GM12878 (cell line): ENCODE results near the gene HAUS1. TPM values are rescaled to one million over a fixed set of nuclear protein-coding genes. Genes with fewer than 3 reads are reported as not detected.

Experiments
- BCL11A ChIP-seq: IDR thresholded peaks from 2 replicates; pipeline ENCODE4 v1.6.1; 2011; ENCODE audit warnings: low read depth, low read length
- CBX3 ChIP-seq: fragments of 200-600 bp; sonication (generic); IDR thresholded peaks from 2 replicates; pipeline ENCODE4 v1.6.1; 2016; ENCODE audit warnings: low read depth, borderline replicate concordance
- CREM ChIP-seq: IDR thresholded peaks from 2 replicates; pipeline ENCODE4 v1.6.1; 2014; ENCODE audit warnings: antibody characterized with exemption, low read depth
- DPF2 ChIP-seq: fragments of 450-650 bp; IDR thresholded peaks from 2 replicates; pipeline ENCODE4 v1.6.1; 2017; ENCODE audit warnings: mild to moderate bottlenecking
- EGR1 ChIP-seq, 2 experiments: IDR thresholded peaks; 1 replicate in 1 of 2; 2 replicates in 1 of 2; pipeline ENCODE4 v1.6.1; 2011 to 2012; ENCODE audit warnings: low read depth in 2 of 2, low read length in 2 of 2, borderline replicate concordance in 1 of 2, mild to moderate bottlenecking in 1 of 2, moderate library complexity in 1 of 2
- EZH2 ChIP-seq: IDR thresholded peaks from 2 replicates; pipeline ENCODE4 v1.6.1; 2012; ENCODE audit warnings: low read depth, mild to moderate bottlenecking, control low read depth, inconsistent platforms, low read length, borderline replicate concordance; ENCODE audit not compliant: control insufficient read depth
- HDAC2 ChIP-seq: fragments of 200-600 bp; sonication (generic); IDR thresholded peaks from 2 replicates; pipeline ENCODE4 v1.6.1; 2017
- HDAC6 ChIP-seq: fragments of 200-600 bp; sonication (generic); IDR thresholded peaks from one replicate; pipeline ENCODE4 v1.8.0; 2017; ENCODE audit warnings: antibody characterized with exemption; ENCODE audit not compliant: unreplicated experiment
- IKZF1 ChIP-seq: fragments of 450-650 bp; conservative IDR thresholded peaks from 2 replicates; pipeline ENCODE4 v1.6.1; 2017; ENCODE audit warnings: antibody characterized with exemption, mild to moderate bottlenecking
- IRF4 ChIP-seq: IDR thresholded peaks from 2 replicates; pipeline ENCODE4 v1.6.1; 2011; ENCODE audit warnings: low read depth, low read length
- KAT2A ChIP-seq: conservative IDR thresholded peaks from 2 replicates; pipeline ENCODE4 v1.6.1; 2011; ENCODE audit warnings: low read depth, low read length; ENCODE audit not compliant: control insufficient read depth
- MEF2A ChIP-seq: IDR thresholded peaks from 2 replicates; pipeline ENCODE4 v1.6.1; 2011; ENCODE audit warnings: low read depth, mild to moderate bottlenecking, low read length, moderate library complexity; ENCODE audit not compliant: insufficient read depth
- MEF2B ChIP-seq: fragments of 450-650 bp; IDR thresholded peaks from 2 replicates; pipeline ENCODE4 v1.6.1; 2018; ENCODE audit warnings: mild to moderate bottlenecking, moderate library complexity; ENCODE audit not compliant: partially characterized antibody, poor library complexity, severe bottlenecking
- MXI1 ChIP-seq: fragments of 150-350 bp; IDR thresholded peaks from 2 replicates; pipeline ENCODE4 v1.6.1; 2011; ENCODE audit warnings: low read depth, mild to moderate bottlenecking, inconsistent platforms, low read length, improper control_type of control experiment
- NR2F1 ChIP-seq: fragments of 450-650 bp; conservative IDR thresholded peaks from 2 replicates; pipeline ENCODE4 v1.6.1; 2017; ENCODE audit warnings: mild to moderate bottlenecking
- RAD51 ChIP-seq: fragments of 450-650 bp; IDR thresholded peaks from 2 replicates; pipeline ENCODE4 v1.6.1; 2016; ENCODE audit warnings: moderate library complexity, mild to moderate bottlenecking, inconsistent platforms
- RB1 ChIP-seq: fragments of 450-650 bp; formaldehyde crosslinking; IDR thresholded peaks from 2 replicates; pipeline ENCODE4 v1.6.1; 2017; ENCODE audit warnings: mild to moderate bottlenecking, borderline replicate concordance
- RELA ChIP-seq: fragments of 450-650 bp; IDR thresholded peaks from 2 replicates; pipeline ENCODE4 v1.8.0; 2014; ENCODE audit warnings: borderline replicate concordance; ENCODE audit not compliant: partially characterized antibody
- REST ChIP-seq: IDR thresholded peaks from 2 replicates; pipeline ENCODE4 v1.6.1; 2012; ENCODE audit warnings: mild to moderate bottlenecking, low read depth, low read length
- SRF ChIP-seq, 2 experiments: IDR thresholded peaks; 2 replicates each; pipeline ENCODE4 v1.6.1; 2011; ENCODE audit warnings: low read depth in 2 of 2, low read length in 2 of 2, mild to moderate bottlenecking in 1 of 2, moderate library complexity in 1 of 2
- TCF12 ChIP-seq: IDR thresholded peaks from 2 replicates; pipeline ENCODE4 v1.6.1; 2011; ENCODE audit warnings: low read depth, mild to moderate bottlenecking, low read length
- YBX1 ChIP-seq: fragments of 450-650 bp; IDR thresholded peaks from 2 replicates; pipeline ENCODE4 v1.6.1; 2016; ENCODE audit warnings: antibody characterized with exemption
- ZNF24 ChIP-seq: fragments of 450-650 bp; IDR thresholded peaks from 2 replicates; pipeline ENCODE4 v1.6.1; 2017; ENCODE audit warnings: antibody characterized with exemption, mild to moderate bottlenecking
- ZNF274 ChIP-seq: IDR thresholded peaks from one replicate; pipeline ENCODE4 v1.8.0; 2011; ENCODE audit not compliant: insufficient read length, insufficient read depth
- ZNF384 ChIP-seq: IDR thresholded peaks from 2 replicates; pipeline ENCODE4 v1.6.1; 2012; ENCODE audit warnings: low read depth, mild to moderate bottlenecking, low read length, improper control_type of control experiment, borderline replicate concordance
- ZNF622 ChIP-seq: fragments of 450-650 bp; IDR thresholded peaks from 2 replicates; pipeline ENCODE4 v1.6.1; 2017; ENCODE audit warnings: mild to moderate bottlenecking, inconsistent platforms
- ZSCAN29 ChIP-seq: fragments of 450-650 bp; IDR thresholded peaks from 2 replicates; pipeline ENCODE4 v1.6.1; 2017; ENCODE audit warnings: mild to moderate bottlenecking, moderate library complexity
- polyA plus RNA-seq, 11 experiments: library from polyadenylated mRNA; depleted of rRNA in 4 of 11; unstranded in 6 of 11; stranded (reverse) in 5 of 11; fragments of >200 nt; fragmentation: Nextera tagmentation in 4 of 11; fragmentation: Illumina TruSeq in 1 of 11; extraction: Ambion mirVana in 4 of 11; extraction: Trizol in 1 of 11; gene quantifications; 1 replicate in 1 of 11; 2 replicates in 10 of 11; pipeline versions ENCODE4 v1.2.1 to v1.2.3, GENCODE V29; 2011 to 2016; ENCODE audit warnings: inconsistent platforms in 2 of 11, missing spikeins in 2 of 11, low read depth in 1 of 11
- total RNA-seq, 4 experiments: library from RNA; depleted of rRNA in 3 of 4; stranded (reverse); fragments of >200 nt in 3 of 4; fragmentation: Illumina TruSeq in 1 of 4; extraction: Trizol in 1 of 4; gene quantifications; 2 replicates each; pipeline versions ENCODE4 v1.2.1 to v1.2.3, GENCODE V29; 2013 to 2021
- TF ChIP-seq, protein P1 (sequence below): IDR thresholded peaks from 2 replicates; pipeline ENCODE4 v1.6.1; 2012; ENCODE audit warnings: low read depth, low read length, improper control_type of control experiment

The HAUS1 gene
- total and polyA plus RNA-seq, 10 of the 15 experiments (the other 5 are each of a cell fraction or from before 2014, with no cell fraction given): 41.2 to 182 (median 91.9) TPM

DNA sequence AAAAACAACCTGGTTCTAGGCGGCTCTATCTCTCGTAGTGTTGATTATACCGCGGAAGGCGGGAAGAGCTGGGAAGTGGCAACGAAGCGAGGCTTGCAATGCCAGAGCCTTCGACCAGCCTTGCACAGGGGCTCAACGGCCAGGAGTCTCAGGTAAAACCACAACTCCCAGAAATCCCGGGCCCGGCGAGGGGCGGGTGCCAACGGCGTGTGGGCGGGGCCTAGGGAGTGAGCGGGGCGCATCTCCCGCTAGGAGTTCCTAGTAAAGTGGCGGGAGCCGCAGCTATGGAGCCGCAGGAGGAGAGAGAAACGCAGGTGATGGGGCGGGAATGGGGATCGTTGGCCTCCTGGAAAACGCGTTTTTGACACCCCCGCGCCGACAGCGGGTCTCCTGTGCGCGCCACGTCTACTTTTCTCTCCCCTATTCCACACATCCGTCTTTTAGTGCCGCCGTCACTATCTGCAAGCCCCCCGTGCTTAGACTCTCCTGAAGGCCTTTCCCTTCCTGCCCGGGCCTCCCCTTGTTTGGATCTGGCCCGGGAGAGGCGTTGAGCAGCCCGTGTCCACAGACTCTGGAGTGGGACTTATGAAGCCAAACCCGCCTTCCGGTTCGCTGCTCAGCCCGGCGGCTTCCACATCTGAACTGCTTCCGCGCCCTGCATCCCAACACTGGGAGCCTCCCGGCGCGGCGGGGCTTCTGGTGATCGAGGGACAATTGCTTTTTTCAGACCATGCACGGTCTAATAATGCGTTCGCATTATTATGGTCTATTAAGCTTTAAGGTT is at the start of gene HAUS1 (continued):
- TF ChIP-seq KAT2A: no peak
- TF ChIP-seq, protein P1, sequence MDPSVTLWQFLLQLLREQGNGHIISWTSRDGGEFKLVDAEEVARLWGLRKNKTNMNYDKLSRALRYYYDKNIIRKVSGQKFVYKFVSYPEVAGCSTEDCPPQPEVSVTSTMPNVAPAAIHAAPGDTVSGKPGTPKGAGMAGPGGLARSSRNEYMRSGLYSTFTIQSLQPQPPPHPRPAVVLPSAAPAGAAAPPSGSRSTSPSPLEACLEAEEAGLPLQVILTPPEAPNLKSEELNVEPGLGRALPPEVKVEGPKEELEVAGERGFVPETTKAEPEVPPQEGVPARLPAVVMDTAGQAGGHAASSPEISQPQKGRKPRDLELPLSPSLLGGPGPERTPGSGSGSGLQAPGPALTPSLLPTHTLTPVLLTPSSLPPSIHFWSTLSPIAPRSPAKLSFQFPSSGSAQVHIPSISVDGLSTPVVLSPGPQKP: no peak
- no peak for TF ChIP-seq IRF4
- TF ChIP-seq EZH2: no peak
- no peak for TF ChIP-seq CBX3
- TF ChIP-seq TCF12: no peak
- peak; percentile 40; the same call in 1 of the 2 replicates for TF ChIP-seq RB1
- TF ChIP-seq EGR1 (IDR thresholded peaks at IDR 0.05; ENCODE audit: borderline replicate concordance in 1 of 2, low read depth in 2 of 2, low read length in 2 of 2): peak in 1 of 2 experiments; percentile 54; a peak in 1 of 3 replicates
- TF ChIP-seq IKZF1: peak; percentile 87
- no peak for TF ChIP-seq MXI1
- no peak for TF ChIP-seq NR2F1
- no peak for TF ChIP-seq SRF (IDR thresholded peaks at IDR 0.05; ENCODE audit: low read depth in 2 of 2, low read length in 2 of 2)
- TF ChIP-seq ZNF24: no peak
- no peak for TF ChIP-seq RELA
- no peak for TF ChIP-seq MEF2A
- no peak for TF ChIP-seq HDAC6
- no peak for TF ChIP-seq ZNF622
- TF ChIP-seq DPF2: 0 out of 2 replicates have a peak, but pooled peaks have one; percentile 51
- no peak for TF ChIP-seq REST
- TF ChIP-seq ZNF384: no peak
- TF ChIP-seq BCL11A: no peak
- TF ChIP-seq ZSCAN29: no peak
- TF ChIP-seq YBX1: no peak
- TF ChIP-seq MEF2B: no peak
- TF ChIP-seq RAD51: no peak
- no peak for TF ChIP-seq HDAC2
- no peak for TF ChIP-seq ZNF274
- 0 out of 2 replicates have a peak, but pooled peaks have one; percentile 29 for TF ChIP-seq CREM
